HG02678 (cell line): ENCODE results near the gene PEAK3.

Source experiments
- ATAC-seq: cut with Tn5 transposase; IDR thresholded peaks from one replicate; pipeline ENCODE4 v1.9.1; 2021; ENCODE audit warnings: mild to moderate bottlenecking, moderate library complexity; ENCODE audit not compliant: unreplicated experiment

PEAK3 gene

GRCh38 chr19:2282062-2282861, at the start of gene PEAK3:
Gene PEAK3, minus strand, starts transcription at chr19:2282175. Its CDS starts 1,244 bp downstream, at chr19:2280931.
- no peak for ATAC-seq

- ATAC-seq = no peak
Observed at GRCh38 chr19:2330632-2331284, 48.8 kb upstream of the PEAK3 start.

GRCh38 chr19:2330255-2330631, 48.3 kb upstream of the PEAK3 start:
- no peak for ATAC-seq

GRCh38 chr19:2329501-2329916, 47.5 kb upstream of the PEAK3 start:
- ATAC-seq = no peak

- no peak for ATAC-seq
Observed at GRCh38 chr19:2329149-2329478, 47.1 kb upstream of the PEAK3 start.

- peak; percentile 62 for ATAC-seq
Observed at GRCh38 chr19:2328401-2329148, 46.6 kb upstream of the PEAK3 start, which contains the start of the genes LSM7 and SPPL2B. Gene LSM7, minus strand, starts transcription at chr19:2328586. Its CDS starts 20 bp downstream, at chr19:2328566. Gene SPPL2B, plus strand, starts transcription at chr19:2328684. Its CDS starts 26 bp downstream, at chr19:2328710.

GRCh38 chr19:2327773-2328400, 45.9 kb upstream of the PEAK3 start:
- no peak for ATAC-seq

GRCh38 chr19:2326699-2327360, 44.9 kb upstream of the PEAK3 start:
- no peak for ATAC-seq

- ATAC-seq = no peak
Observed at GRCh38 chr19:2325281-2326046, 43.5 kb upstream of the PEAK3 start.

- ATAC-seq = no peak
Observed at GRCh38 chr19:2324220-2324948, 42.4 kb upstream of the PEAK3 start.

GRCh38 chr19:2323707-2324106, 41.7 kb upstream of the PEAK3 start:
- ATAC-seq = no peak

- ATAC-seq = no peak
Observed at GRCh38 chr19:2321565-2322283, 39.7 kb upstream of the PEAK3 start.

GRCh38 chr19:2320939-2321338, 39.0 kb upstream of the PEAK3 start:
- ATAC-seq = no peak

GRCh38 chr19:2320049-2320448, 38.1 kb upstream of the PEAK3 start:
- ATAC-seq = no peak

- no peak for ATAC-seq
Observed at GRCh38 chr19:2319551-2319950, 37.6 kb upstream of the PEAK3 start.

GRCh38 chr19:2318923-2319322, 36.9 kb upstream of the PEAK3 start:
- ATAC-seq = no peak

- no peak for ATAC-seq
Observed at GRCh38 chr19:2317756-2318155, 35.8 kb upstream of the PEAK3 start.

GRCh38 chr19:2317300-2317699, 35.3 kb upstream of the PEAK3 start:
- ATAC-seq = no peak
